GM18517 (cell line): ENCODE data around the gene RMDN2.

Experiments used
- ATAC-seq: cut with Tn5 transposase; IDR thresholded peaks from one replicate; pipeline ENCODE4 v1.9.1; 2021; ENCODE audit warnings: mild to moderate bottlenecking, moderate library complexity; ENCODE audit not compliant: unreplicated experiment

The RMDN2 gene

DNA sequence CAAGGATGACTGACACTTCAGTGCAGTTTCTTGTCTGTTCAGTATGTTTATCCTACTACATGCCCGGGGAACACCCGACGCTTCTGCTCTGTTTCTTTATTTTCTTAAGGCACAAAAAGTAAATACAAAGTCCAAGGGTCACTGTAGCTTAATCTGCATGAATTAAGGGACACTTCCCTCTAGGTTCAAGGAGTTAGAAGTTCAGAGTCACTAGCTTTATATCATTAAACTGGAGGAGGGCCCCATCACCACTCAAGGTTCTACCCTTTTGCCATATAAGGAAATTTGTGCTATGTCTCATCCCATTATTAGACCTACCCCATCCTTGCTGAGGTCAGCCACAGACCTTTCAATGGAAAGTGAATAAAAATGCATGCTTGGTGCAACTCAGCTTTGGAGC, 27.6 kb upstream of the RMDN2 start:
- no peak for ATAC-seq

- no peak for ATAC-seq
Observed at GRCh38 chr2:37898448-37898847, 26.6 kb upstream of the RMDN2 start.

GRCh38 chr2:37902991-37903390, 22.1 kb upstream of the RMDN2 start:
- no peak for ATAC-seq

- no peak for ATAC-seq
Observed at GRCh38 chr2:37904425-37904824, 20.7 kb upstream of the RMDN2 start.

GRCh38 chr2:37904993-37905392, 20.1 kb upstream of the RMDN2 start:
- no peak for ATAC-seq

DNA sequence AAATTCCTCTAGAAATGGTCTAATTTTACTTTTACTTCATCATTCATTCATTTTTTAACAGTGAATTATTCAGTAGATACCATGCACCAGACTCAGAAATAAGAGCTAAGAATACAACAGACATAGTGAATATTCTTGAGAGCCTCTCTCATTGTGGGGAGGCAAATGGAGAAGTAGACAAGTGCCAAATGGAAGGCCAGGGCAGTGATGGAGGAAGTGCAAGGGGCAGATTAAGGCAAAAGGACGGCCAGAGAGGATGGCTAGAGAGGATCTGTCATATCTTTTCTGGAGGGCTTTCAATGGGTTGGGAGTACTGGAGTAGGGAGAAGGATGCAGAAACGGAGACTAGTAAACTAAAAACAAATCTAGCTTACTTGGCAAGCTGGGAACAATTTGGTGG, 19.0 kb upstream of the RMDN2 start:
- ATAC-seq = no peak

DNA sequence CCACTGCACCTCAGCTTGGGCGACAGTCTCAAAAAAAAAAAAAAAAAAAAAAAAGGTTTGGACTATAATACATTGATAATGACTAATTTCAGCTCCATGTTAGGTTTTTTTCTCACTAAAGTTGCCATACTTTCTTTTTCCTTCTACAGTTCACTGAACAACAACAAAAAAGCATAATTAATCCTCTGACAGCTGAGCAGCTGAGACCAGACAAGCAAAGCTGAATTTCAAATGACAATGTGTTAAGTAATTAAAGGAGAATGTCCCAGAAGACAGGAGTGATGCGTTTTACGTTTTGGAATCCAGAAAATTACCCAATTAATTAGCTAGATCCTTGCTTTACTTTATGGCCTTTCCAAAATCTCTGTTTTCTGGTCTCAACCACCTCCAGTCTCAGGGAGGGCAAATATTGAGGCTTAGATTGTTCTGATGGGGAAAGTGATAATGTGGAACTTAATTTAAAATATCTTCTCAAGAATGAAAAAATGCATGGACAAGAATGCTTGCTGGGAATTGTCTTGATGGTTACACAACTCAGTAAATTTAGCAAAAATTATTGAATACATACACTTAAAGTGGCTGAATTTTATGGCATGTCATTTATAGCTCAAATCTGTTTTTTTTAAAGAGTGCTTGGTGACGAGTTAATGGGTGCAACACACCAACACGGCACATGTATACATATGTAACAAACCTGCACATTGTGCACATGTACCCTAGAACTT, 17.4 kb upstream of the RMDN2 start:
- ATAC-seq = no peak

DNA sequence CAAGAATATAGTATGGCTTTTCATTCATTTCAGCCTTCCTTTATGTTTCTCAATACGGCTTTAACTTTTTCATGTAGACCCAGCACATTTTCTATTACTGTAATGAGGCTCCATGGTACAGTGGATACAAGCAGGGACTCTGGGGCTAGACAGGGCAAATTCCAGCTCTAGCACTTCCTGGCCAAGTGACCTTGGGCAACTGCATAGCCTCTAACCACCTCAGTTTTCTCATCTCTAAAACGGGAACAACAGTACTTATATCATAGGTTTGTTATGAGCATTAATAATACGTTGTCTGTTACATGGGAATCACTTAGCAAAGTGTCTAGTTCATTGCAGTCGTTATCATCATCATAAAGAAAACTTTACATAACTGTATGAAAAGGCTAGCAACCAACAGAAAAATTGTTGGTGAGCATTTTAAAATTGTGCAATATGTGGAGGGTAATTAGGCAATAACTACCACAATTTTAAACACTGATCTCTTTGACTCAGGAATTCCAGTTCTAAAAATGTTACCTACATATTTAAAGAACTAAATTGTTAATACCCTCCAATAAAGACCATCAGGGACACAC, 13.7 kb upstream of the RMDN2 start:
- ATAC-seq = no peak

DNA sequence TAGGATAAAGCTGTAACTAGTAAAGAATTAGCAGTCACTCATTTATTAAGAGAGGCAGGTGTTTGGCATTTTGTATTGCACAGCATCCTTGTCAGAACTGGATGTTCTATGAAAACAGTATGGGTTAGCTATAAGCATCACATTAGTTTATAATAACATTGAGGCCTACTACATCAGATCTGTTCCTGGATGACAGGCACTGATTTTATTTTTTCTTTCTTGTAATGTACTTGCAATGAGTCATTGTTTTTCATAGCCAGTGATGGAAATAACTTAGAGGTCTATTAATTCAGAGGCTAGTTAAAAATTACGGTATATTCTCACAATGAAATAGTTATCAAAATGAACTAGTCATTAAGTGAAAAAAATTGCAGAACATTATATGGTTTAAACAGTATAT, 13.0 kb upstream of the RMDN2 start:
- ATAC-seq = no peak

DNA sequence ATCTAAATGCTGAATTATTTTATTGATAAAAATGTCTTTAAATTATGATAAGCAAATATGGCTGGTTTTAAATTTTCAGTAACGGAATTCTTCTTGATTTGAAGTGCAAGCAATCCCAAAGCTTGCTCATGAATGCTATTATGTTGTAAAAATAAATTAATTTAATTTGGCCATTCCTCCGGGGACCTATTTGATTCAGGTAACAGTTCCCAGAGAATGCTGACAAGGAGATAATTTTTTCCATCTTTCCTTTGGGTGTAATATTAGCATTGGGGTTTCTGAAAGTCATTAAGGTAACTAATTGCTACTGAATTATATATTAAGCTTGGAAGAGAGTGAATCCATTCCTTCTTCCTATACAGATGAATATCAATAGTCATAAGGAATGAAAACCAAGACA, 12.5 kb upstream of the RMDN2 start:
- ATAC-seq = no peak

DNA sequence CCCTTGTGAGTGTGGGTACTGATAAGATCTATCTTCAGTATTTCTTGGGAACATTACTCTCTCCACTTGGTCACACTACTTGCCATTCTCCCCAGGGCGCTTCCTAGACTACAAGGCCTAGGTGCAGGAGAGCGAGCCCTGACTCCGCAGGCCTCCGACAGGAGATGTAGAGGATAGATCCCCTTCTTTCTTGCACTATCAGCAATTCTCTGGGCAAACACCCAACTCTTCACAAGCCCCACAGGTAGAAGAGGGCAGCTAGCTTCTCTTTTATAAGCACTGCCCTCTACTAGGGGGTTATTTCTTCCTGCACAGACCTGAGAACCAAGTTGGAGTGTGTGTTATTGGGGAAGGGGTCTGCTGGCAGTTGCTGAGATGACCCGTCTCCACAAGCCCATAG, 10.7 kb upstream of the RMDN2 start:
- no peak for ATAC-seq

- no peak for ATAC-seq
Observed at GRCh38 chr2:37915773-37916172, 9.3 kb upstream of the RMDN2 start.

DNA sequence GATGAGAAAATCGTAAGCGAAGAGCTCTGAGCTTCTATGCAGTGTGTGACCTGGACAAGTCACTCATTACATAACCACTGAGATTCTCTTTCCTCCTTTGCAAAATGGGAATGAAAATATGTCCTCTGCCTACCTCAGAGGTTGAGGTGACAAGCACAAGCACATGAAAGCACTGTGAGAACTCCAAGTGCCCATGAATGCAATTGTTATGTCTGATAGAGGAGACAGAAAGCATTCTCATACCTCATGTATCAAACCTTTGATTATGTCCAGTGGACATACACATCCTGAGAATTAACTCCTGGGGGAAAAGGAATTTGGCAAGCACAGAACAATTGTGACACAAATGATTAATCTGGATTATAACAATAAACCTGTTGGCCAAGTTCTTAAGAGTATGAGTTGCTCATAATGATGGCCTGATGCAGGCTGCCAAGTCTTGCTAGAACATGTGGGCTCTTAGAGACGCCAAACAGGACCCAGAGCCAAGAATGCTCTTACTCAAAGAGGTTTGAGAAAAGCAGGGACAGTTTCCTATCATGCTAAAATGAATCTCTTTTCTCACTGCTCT, 8.5 kb upstream of the RMDN2 start:
- no peak for ATAC-seq

DNA sequence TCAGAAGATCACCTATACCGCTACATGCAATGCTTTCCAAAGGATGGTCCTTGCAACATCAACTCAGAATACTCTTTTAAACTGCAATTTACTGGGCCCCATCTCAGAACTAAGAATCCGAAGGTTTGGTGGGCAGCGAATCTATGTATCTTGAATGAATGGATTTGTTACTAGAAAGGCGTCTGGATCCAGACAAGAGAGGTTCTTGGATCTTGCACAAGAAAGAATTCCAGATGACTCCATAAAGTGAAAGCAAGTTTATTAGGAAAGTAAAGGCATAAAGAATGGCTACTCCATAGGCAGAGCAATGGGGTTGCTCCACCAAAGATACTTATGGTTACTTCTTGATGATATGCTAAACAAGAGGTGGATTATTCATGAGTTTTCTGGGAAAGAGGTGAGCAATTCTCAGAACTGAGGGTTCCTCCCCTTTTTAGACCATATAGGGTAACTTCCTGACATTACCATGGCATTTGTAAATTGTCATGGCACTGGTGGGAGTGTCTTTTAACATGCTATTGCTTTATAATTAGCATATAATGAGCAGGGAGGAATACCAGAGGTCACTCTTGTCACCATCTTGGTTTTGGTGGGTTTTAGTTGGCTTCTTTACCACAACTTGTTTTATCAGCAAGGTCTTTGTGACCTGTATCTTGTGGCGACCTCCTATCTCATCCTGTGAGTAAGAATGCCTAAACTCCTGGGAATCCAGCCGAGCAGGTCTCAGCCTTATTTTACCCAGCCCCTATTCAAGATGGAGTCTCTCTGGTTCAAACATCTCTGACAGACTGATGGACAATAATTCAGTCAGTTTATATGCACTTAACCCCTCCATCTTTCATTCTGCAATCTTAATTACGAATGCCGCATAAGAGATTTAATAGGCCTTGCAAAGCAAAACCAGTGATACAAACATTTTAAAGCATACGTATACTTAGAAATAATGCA, 7.5 kb upstream of the RMDN2 start:
- no peak for ATAC-seq

DNA sequence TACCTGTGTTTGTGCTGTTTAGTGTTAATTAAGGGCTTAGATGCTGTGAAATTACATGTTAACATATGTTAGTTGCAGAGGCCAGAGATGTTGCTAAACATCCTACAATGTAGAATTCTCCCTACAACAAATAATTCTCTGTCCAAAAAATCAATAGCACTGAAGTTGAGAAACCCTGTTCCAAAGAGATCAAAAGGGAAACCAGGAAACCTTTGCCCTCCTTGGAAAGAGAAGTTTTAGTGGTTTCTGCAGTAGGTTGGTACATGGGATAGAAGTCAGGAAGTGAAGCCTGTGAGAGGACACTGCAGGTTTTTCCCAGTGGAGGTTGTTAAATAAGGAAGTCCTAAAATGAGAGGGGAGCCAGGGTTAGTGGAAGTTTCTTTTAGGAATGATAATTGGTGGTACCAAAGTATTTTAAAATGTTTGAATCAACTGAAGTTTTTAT, 6.3 kb upstream of the RMDN2 start:
- ATAC-seq = no peak

GRCh38 chr2:37919631-37920032, 5.5 kb upstream of the RMDN2 start:
- no peak for ATAC-seq

GRCh38 chr2:37920570-37920969, 4.5 kb upstream of the RMDN2 start:
- no peak for ATAC-seq

DNA sequence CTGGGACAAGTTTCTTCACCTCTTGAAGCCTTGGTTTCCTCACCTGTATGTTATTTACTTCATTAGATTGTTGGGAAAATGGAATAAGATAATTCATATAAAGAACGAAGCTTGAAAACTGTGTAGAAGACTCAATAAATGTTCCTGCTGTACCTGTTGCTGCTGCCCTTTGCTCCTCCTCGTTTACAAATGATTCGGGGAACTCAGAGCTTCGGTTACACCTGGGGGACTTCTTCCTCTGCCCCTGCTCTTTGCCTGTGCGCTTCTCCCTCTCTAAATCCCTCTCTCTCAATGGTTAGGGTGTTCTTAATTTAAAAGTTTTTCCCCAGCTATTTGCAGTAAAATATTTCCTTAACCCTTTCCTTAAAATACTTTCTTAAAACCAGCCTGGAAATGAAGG, 3.3 kb upstream of the RMDN2 start:
- ATAC-seq = no peak

GRCh38 chr2:37923308-37924055, 1.6 kb upstream of the RMDN2 start:
- ATAC-seq = no peak

DNA sequence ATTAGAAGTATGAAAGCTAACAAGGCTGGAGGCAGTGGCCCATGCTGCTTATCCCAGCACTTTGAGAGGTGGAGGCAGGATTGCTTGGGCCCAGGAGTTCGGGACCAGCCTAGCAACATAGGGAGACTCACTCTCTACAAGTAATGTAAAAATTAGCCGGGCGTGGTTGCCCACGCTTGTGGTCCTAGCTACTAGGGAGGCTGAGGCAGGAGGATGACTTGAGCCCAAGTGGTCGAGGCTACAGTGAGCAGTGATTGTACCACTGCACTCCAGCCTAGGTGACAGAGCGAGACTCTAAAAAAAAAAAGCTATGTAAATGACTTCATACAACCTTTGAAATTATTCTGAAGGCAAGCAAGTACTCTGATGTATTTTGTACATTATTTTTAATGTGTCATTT, 1.5 kb downstream of the RMDN2 start:
- no peak for ATAC-seq

GRCh38 chr2:37928377-37928776, 3.3 kb downstream of the RMDN2 start:
- no peak for ATAC-seq
